DOHH2 (cell line): Measurements from ENCODE around the gene CLIC3.

Experiments
- EZH2phosphoT487 ChIP-seq: fragments of 200-600 bp; sonication (generic); IDR thresholded peaks from 2 replicates; pipeline ENCODE4 v1.6.1; 2017; ENCODE audit warnings: borderline replicate concordance, mild to moderate bottlenecking, antibody characterized with exemption, low read length, moderate library complexity, mixed read lengths
- TF ChIP-seq, protein P1 (sequence below): fragments of 200-600 bp; sonication (generic); IDR thresholded peaks from one replicate; pipeline ENCODE4 v1.5.1; 2014; ENCODE audit warnings: antibody characterized with exemption, mild to moderate bottlenecking, low read depth, low read length; ENCODE audit not compliant: poor library complexity, severe bottlenecking

GRCh38 chr9:136973618-136974617 lies 22.4 kb downstream of the CLIC3 start:
- TF ChIP-seq, protein P1, sequence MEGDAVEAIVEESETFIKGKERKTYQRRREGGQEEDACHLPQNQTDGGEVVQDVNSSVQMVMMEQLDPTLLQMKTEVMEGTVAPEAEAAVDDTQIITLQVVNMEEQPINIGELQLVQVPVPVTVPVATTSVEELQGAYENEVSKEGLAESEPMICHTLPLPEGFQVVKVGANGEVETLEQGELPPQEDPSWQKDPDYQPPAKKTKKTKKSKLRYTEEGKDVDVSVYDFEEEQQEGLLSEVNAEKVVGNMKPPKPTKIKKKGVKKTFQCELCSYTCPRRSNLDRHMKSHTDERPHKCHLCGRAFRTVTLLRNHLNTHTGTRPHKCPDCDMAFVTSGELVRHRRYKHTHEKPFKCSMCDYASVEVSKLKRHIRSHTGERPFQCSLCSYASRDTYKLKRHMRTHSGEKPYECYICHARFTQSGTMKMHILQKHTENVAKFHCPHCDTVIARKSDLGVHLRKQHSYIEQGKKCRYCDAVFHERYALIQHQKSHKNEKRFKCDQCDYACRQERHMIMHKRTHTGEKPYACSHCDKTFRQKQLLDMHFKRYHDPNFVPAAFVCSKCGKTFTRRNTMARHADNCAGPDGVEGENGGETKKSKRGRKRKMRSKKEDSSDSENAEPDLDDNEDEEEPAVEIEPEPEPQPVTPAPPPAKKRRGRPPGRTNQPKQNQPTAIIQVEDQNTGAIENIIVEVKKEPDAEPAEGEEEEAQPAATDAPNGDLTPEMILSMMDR = no peak
- TF ChIP-seq EZH2phosphoT487 = no peak
